Measurements from ENCODE around the gene ERC2.
"Not testable (repeated sequence)": the region's sequence is repeated elsewhere in the genome, so short reads cannot be mapped to it uniquely, and the experiment has no call there.

The ERC2 gene

DNA sequence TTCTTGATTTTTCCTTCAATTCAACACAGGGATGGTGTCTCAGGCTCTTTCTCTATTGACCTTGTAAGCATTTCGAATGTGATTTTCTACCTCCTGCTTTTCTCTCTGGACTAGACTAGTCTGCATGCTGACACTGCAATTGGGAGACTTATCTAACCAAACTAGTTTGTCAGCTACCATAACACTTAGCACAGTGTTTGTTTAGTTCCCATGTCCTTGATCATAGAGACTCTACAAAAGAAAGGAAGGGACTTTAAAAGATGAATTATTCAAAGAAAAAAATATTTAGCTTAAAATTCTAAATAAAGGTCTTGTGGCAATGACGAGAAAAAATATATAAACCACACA is 407.0 kb downstream of the ERC2 start:
- no peak for DNase-seq (ENCODE audit: low spot score)

GRCh38 chr3:56060521-56061278 is 407.6 kb downstream of the ERC2 start:
- DNase-seq (ENCODE audit: low spot score) = no peak

GRCh38 chr3:56059731-56060130 is 408.5 kb downstream of the ERC2 start:
- no peak for DNase-seq (ENCODE audit: low spot score)

DNA sequence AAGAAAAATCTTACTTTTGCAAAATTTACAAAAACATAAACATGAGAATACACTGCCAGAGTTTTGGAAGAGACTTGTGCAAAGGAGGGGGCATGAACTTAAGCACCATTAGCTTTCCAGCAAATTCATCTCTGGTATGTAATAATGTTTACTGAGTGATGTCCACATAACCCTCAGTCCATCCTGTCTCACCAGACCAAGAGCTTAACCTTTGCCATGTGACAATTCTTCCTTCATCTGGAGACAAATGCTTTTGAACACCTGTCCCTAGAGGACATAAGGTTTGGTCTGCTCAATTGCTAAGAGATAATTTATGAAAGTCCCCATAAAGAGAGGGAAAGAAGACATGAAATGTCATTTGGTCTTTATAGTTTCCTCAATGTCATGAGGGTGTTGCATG is 412.3 kb downstream of the ERC2 start:
- DNase-seq (ENCODE audit: low spot score) = no peak

- DNase-seq (ENCODE audit: low spot score) = no peak
These were observed 412.7 kb downstream of the ERC2 start for GRCh38 chr3:56055546-56055945.

DNA sequence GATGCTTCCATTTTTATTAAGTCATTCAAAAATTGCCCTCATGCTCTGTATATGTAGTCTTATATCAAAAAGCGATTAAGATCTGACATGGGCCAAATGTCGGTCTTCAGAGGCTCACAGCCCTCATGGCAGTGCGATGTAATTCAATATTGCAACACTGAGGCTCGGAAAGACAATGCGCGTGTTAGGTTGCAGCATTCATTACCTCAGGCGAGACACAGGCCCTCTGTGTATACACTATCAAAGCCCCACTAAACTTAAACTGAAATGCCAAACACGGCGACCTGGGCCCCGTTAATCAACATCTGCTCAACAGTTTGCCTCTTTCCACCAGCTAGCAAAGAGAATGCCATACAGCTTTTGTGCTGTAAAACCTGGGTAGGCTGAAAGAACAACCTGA is 413.4 kb downstream of the ERC2 start:
- no peak for DNase-seq (ENCODE audit: low spot score)

- DNase-seq (ENCODE audit: low spot score) = no peak
These were observed 414.5 kb downstream of the ERC2 start for GRCh38 chr3:56053727-56054126.

DNA sequence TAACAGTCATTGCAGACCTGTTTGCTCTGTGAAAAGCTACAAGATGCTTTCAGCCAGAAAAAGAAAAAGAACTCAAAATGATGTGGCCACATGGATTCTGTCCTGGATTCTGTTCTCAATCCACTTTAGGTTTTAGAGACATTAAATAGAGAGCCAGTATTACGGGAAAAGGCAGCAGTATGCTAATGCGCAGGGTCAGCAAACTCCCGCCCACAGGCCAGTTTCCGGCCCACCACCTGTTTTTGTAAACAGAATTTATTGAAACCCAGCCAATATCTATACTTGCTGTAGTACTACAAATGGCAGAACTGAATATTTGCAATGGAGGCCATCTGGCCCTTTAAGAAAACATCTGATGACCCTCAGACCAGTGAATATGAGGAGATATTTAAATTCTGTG is 416.1 kb downstream of the ERC2 start:
- DNase-seq (ENCODE audit: low spot score) = no peak

DNA sequence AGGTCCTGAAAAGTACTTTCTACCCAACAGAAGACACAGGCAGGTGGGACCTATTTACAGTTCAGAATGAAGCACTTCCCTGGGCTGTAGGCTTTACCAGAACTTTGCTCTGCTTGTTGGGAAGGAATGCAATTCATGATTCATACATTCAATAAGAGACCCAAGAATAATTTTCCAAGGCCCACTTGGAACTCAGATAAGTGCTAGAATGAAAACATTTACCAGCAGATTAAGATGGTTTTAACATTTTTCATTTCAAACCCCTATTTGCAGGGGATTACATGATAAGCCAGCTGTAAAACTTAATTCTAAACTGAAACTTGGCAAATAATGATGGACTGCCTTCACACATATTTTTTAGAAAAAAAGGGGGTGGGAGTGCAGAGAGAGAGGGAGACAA is 417.2 kb downstream of the ERC2 start:
- no peak for DNase-seq (ENCODE audit: low spot score)

- DNase-seq (ENCODE audit: low spot score) = no peak
These were observed 419.3 kb downstream of the ERC2 start for GRCh38 chr3:56048946-56049345.

- no peak for DNase-seq (ENCODE audit: low spot score)
These were observed 419.9 kb downstream of the ERC2 start for GRCh38 chr3:56048331-56048730.

DNA sequence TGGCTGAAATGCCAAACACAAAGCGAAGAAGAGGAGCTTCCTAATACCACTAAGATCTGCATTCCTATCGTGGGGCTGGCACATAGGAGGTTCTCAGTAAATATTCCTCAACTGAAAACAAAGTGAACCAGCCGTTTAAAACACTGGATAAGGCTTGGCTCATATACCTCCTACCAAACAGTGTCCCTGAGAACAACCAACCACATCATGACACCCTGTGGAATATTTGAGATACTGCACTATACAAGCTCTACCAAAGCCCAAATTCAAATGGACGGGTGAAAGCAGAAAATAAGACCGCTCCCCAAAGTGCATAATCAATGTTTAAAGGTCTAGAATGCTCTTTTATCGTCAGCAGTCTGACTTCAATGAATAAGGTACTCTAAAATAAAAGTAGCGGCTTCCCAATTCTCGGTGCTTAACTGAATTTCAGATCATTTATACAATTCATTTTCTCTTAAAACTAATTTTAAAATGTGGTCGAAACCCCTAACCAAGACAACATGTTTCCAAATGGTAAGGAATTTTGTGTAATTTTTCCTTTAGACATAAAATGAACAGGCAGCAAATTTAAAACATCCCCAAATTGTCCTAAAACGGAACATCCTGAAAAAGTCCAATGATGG is 425.8 kb downstream of the ERC2 start:
- peak; percentile 71 for DNase-seq (ENCODE audit: low spot score)

- no peak for DNase-seq (ENCODE audit: low spot score)
These were observed 442.9 kb downstream of the ERC2 start for GRCh38 chr3:56025326-56025725.

GRCh38 chr3:56023546-56023945 is 444.7 kb downstream of the ERC2 start:
- no peak for DNase-seq (ENCODE audit: low spot score)

GRCh38 chr3:56022619-56023018 is 445.6 kb downstream of the ERC2 start:
- no peak for DNase-seq (ENCODE audit: low spot score)

DNA sequence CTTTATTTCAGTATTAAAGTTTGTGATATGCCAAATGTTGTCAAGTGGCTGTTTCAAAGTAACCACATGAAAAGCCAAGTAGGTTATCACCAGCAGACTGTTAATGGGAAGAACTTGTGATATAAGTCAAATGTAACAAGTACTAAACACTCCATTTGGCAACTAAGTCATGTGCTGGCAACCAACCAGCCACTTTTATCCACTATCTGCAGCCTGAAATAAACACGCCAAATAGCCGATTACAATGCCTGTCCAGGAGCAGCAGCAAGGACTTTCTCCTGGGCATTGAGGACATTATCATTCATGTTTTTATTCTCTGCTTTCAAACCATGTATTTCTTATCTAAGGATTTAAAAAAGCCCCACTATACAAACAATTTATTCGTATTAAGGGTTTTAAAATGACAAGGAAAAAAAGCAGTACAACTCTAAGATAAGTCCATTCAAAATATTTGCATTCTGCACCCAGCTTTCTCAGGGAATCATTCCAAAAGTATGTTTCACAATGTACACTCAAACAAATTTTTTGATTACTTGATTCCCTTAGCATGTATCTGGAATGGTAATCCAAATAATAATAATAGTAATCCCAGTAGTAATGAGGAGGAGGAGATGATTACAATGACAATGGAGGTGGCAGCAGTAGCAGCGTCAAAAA is 448.6 kb downstream of the ERC2 start:
- no peak for DNase-seq (ENCODE audit: low spot score)

DNA sequence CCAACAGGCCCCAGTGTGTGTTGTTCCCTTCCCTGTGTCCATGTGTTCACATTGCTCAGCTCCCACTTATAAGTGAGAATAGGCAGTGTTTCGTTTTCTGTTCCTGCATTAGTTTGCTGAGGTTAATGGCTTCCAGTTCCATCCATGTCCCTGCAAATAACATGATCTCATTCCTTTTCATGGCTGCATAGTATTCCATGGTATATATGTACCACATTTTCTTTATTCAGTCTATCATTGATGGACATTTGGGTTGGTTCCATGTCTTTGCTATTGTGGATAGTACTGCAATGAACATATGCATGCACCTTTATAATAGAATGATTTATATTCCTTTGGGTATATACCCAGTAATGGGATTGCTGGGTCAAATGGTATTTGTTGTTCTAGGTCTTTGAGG is 452.9 kb downstream of the ERC2 start:
- DNase-seq (ENCODE audit: low spot score) = not testable (repeated sequence)

DNA sequence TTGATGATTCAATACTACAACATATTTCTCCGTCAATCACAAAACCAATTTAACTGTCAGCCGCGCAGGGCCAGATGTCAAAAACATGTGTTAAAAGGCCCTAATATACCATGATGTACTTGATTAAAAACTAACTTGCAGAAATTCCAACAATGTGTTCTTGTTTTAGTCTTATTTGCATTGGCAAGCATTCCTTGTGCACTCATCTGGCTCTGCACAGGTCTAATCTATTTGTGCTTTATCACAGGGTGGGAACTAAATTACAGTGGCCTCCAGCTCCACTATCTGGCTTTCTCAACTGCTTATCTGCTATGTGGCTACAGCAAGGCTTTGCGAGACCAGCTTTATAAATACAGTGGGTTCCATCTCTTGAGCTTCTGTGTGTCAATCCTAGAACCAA is 455.5 kb downstream of the ERC2 start:
- no peak for DNase-seq (ENCODE audit: low spot score)

DNA sequence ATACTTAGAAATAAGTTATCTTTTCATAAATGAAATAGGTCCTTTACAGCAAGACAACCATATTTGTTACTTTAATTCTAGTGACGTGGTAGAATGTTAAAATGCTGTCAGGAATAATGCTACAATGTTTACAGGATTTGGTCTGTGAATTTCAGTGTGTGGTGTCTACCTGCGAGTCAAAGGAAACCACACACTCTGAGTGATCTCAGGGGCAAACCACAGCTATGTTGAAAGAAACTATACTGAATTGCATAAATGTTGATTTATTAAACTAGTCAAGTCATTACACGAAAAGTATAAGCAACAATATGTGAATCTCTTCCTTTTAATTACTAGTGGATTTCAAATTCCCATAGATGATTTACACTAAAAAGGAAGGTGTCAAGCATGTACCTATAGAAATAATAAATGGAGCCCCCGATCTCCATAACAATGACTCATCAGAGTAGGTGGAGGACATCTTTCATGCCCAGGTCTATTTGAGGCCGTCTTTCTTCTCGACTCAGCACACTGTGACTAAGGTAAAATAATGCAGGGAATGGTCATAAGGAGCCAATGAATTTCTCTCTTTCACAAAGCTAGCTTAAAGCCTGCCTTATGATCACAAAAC is 463.0 kb downstream of the ERC2 start:
- DNase-seq (ENCODE audit: low spot score) = no peak

DNA sequence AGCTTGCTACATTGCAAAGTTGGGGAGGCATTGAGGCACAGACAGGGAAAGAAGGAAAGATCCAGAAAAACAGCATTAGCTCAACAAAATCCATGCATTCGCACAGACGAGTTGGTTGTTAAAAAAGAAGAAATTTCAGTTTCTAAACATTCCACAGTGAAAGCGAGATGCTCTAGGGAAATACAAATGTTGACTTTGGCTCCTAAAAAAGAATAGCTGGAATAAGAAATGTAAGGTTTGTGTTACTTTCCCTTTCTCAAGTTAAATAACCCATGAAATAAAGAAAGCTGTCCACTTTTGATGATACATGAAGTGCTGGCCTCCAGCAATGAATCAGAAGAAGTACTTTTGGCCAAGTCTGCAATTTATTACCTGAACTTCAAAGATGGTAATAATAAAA is 465.1 kb downstream of the ERC2 start:
- no peak for DNase-seq (ENCODE audit: low spot score)

GRCh38 chr3:56001991-56002390 is 466.3 kb downstream of the ERC2 start:
- DNase-seq (ENCODE audit: low spot score) = no peak

DNA sequence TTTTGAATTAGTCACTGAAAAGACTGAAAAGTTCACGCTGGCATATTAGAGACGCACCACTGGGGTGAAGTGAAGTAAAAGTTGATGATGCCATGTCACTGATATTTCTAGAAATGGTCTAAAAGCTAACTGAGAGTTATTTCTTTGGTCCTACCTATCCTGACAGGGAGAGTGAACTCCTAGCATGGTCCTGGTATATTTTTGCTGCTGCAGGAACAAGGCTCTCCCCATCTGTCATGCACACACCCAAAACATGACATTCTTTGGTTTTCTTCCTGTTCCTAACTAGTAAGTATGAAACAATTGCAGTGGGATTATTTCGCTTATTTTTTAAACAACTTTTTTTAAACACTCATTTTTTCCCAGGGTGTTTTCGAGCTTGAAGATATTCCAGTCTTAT is 466.7 kb downstream of the ERC2 start:
- DNase-seq (ENCODE audit: low spot score) = no peak

GRCh38 chr3:55989366-55989765 is 478.9 kb downstream of the ERC2 start:
- no peak for DNase-seq (ENCODE audit: low spot score)

Measured in cerebellar cortex (tissue), 1 donor.